ENCODE measurements around the gene PPP1R37.

PPP1R37 gene

DNA sequence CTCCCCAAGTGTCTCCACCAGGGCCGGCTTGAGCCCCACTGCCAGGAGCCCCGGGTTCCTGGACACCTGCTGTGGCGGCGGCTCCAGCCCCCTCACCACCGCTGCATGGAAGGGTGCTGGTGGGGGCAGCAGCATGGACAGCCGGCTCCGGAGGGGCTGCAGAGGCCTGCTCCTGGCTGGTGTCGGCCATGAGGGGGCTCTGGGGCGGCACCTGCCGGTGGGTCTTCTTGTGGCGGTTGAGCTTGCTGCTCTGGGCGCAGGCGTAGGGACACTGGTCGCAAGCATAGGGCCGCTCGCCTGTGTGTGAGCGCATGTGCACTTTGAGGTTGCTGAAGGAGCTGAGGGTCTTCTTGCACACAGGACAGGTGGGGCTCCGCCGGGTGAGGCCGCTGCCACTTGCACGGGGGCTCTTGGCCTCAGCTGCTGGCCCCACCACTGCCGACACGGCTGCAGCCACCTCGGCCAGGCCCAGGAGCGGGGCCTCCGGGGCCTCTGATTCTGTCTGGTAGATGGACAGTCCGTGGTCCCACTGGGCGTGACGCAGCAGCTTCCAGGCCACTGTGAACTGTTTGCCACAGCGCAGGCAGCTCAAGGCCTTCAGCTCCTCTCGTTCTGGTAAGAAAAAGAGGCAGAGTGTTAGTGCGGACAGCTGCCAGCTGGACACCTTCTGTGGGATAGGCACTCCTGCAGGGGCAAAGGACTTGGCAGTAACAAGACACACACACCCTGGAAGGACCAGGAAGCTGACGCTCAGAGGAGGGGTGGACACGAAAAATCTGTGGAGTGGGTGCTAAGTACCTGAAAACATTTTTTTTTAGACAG, 20.8 kb upstream of the PPP1R37 start:
- DNase-seq: no peak

DNA sequence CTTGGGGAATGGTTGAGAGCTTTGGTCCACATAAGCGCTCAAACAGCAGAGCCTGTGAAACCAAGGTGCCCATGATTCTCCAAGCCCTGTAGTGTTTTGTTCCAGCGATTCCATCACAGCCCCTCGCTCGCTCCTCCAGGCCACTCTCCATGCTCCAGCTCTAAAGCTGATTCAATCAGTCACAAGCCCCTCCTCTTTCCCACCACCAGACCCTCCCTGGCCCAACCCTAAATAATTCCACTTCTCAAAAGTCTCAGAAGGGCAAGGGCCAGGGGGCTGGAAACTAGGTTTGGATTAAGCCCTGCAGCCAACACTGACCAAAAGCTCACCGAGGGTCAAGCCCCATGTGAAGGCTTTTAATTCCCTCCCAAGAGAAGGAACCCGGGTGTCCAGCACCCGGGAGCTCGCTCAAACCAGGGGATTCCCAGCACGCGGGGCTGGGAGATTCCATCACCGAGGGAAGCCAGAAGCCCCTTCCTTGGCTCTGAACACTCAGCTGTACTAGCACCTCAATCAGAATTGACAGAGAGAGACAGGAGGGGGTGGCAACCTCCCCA, 18.2 kb upstream of the PPP1R37 start:
- DNase-seq: no peak

DNA sequence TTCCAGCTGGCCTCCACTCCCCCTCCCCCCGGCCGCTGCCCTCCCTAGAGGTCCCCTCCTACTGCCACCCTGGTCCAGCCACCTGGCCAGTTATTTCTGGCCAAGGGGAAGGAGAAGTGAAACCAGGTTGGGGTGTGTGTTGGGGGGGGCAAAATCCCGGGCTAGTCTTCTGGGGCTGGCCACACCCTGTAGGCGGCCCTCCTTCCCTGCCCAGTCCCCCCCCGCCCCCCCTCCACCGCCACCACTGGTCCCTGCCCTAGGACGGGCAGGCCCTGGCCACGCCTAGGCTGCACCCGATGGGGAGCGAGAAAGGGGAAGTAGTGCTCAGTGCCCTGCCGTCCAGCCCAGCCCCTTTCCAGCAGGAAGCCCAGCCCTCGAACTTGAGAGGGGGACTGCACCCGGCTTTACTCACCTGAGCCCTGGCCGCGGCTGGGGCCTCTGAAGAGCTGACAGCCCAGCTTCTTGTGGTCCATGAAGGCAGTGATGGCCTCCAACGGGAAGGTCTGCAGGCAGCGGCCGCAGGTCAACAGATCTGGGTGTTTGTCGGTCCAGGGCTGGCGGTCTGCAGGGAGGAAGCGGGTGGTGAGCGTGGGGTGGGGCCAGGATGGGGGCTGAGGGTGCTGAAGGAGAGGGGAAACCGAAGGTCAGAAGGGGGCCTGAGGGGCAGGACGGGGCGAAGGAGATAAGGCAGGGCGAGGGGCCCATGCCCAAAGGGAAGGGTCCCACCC, 17.5 kb upstream of the PPP1R37 start:
- DNase-seq: peak; percentile 24

- DNase-seq: peak; percentile 86
These were observed 16.7 kb upstream of the PPP1R37 start, which contains the start of gene ZNF296 for GRCh38 chr19:45076029-45076850. ZNF296 (minus strand) TSS chr19:45076478; CDS start chr19:45076373, 105 bp downstream.

GRCh38 chr19:45076851-45077730, 15.9 kb upstream of the PPP1R37 start:
- no peak for DNase-seq

GRCh38 chr19:45078390-45079062, 14.5 kb upstream of the PPP1R37 start:
- DNase-seq: no peak

- peak; percentile 84 for DNase-seq
These were observed 13.7 kb upstream of the PPP1R37 start, which contains the start of gene GEMIN7 for GRCh38 chr19:45079063-45079910. GEMIN7 (plus strand) TSS chr19:45079260; CDS start chr19:45090115, 10,855 bp downstream.

DNA sequence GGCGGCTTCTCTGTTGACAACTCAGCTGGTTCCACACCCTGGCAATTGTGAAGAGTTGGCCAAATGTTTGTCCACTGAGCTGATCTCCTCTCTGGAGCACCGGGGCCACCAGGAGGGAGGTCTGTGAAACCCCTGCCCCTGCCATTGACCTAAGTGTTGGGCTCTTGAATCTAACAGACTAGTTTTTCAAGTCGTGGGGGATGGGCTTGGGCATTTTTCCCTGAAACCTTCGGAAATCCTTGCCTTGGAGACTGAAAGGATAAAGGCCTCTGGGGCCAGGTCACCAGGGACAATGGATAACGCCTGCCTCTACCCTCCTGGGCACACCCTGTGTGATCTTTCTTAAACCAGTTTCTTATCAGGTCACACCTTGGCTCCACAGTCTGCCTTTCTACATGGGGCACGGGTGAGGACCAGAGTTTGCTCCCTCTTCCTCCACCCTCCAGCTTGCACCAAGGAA, 13.0 kb upstream of the PPP1R37 start:
- no peak for DNase-seq

DNA sequence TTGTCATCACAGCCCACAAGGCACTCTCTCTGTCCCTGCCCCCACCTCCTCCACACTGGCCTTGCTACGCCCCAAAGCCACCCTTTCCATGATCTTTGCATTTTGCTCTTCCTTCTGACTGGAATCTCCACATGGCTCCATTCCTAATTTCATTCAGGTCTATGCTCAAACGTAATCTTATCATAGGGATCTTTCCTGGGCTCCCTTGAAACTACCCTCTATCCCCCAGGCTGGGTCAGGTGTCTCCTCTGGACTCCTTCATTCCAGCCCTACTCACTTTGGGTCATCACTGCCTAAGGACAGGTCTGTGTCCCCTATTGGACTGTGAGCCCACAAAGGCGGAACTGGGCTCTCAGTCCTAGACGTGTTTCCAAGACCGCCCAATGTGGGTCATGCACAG, 10.8 kb upstream of the PPP1R37 start:
- DNase-seq: no peak

GRCh38 chr19:45086480-45086879, 6.5 kb upstream of the PPP1R37 start:
- no peak for DNase-seq

DNA sequence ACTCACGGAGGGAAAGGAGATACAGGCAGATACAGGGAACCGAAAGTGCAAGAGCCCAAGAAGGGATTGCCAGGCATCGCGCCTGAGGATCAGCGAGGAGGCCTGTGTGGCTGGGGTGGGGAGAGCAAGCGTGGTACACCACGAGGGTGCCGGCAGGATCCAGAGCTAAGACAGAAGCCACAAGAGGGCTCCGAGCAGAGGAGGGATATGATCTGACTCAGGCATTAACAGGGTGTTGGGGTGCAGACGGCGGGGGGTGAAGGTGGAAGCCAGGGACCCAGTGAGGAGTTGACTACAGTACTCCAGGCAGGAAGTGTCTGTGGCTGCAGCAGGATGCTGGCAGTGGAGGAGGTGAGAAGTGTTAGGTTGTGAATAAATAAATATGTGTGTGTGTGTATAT, 5.4 kb upstream of the PPP1R37 start:
- peak; percentile 56 for DNase-seq

GRCh38 chr19:45090034-45090433, 2.9 kb upstream of the PPP1R37 start:
- no peak for DNase-seq

DNA sequence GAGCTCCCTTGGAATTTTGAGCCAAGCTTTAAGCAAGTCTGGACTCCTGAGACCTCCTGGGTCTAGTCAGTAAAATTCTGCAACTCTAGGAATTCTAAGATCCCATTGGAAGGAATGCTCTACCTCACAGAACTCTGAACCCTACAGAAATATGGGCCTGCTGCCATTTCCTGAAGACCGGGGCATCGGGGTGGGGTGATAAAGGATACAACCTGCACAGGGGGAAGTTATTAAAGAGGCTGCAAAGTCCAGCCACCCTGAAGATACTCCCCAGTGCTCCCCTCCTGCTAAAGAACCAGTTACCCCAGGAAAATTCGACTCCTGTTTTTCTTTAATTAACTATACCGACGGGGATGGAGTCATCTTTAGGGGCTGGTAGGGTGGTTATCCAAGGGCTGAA, 2.4 kb upstream of the PPP1R37 start:
- no peak for DNase-seq

GRCh38 chr19:45091031-45091923, 1.7 kb upstream of the PPP1R37 start:
- peak; percentile 94 for DNase-seq

DNA sequence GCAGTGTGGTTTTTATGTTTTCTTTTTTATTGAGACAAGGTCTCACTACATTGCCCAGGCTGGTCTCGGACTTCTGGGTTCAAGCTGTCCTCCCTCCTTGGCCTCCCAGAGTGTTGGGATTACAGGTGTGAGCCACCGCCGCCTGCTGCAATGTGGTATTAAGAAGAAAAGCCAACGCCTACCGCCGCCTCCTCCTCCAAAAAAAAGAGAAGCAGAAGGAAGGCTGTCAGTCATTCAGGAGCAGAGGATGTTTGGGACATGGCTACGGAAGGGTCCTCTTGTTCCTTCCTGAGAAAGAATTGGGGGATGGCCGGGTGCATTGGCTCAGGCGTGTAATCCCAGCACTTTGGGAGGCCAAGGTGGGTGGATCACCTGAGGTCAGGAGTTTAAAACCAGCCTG, 1.2 kb downstream of the PPP1R37 start:
- DNase-seq: no peak

- no peak for DNase-seq
These were observed 1.7 kb downstream of the PPP1R37 start for GRCh38 chr19:45094707-45095106.

DNA sequence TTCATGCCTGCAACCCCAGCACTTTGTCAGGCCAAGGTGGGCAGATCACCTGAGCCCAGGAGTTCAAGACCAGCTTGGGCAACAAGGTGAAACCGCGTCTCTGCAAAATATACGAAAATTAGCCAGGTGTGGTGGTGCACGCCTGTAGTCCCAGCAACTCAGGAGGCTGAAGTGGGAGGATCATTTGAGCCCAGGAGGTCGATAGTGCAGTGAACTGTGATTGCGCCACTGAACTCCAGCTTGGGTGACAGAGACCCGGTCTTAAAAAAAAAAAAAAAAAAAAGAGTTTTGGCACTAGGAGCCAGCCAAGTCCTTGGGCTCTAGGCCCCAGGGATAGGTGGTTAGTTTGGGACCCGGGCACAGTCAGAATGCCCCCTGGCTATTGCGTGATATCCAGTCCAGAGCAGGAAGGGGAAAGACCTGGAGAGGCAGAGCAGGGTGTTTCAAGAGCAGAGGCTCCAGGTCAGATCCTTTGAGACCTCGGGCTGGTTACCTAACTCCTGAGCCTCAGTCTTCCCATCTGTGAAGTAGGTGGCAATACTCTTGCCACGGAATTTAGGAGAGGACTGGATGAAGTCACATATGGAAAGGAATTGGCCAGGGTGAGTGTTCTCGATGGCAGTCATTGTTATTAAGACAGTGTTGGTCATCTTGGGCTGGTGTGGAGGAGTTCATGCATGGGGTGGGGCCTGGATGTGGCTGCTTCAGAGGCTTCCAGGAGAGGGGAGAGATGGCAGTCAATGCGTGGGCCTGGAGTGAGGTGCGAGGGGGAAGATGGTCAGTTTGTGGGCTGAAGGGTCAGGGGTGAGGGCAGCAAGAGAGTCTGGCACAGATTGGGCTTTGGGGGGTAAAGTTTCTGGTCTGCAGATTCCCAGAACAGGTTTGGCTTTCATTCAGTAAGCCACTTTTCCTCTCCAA, 2.8 kb downstream of the PPP1R37 start:
- no peak for DNase-seq

DNA sequence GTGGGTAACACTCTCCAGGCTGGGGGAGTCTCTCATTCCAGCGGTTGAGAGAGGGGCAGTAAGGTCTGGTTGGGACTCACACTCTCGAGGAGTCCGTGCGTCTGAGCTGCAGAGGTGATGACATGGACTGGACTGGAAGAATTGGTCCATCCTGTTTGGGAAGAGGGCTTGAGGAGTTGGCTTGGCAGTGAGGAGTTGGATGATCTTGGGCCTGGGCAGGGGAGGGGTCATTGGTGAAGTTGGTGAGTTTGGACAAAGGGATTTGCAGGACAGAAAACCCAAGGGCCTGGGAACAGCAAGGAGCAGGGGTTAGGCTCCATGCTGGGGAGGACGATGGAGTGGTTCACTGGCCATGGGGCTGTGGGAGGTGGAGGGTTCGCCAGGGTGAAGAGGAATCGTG, 3.7 kb downstream of the PPP1R37 start:
- no peak for DNase-seq
